Thoracic aorta (tissue), 2 donors: ENCODE data around the gene PBX4. TPM values are rescaled to one million over a fixed set of nuclear protein-coding genes. Genes with fewer than 3 reads are reported as not detected.

Experiments used
- ATAC-seq: fragments of 150-250 bp; one replicate; pipeline ENCODE4 v1.8.0; 2017; ENCODE audit warnings: low read depth; ENCODE audit not compliant: insufficient number of reproducible peaks, low FRiP score
- DNase-seq: peaks from one replicate; pipeline ENCODE4 v3.0.0-alpha.2; 2020; ENCODE audit warnings: low spot score
- H3K27ac ChIP-seq, 2 donors: fragments of 200-600 bp; sonication (generic); 1 replicate in 1 of 2; 2 replicates in 1 of 2; pipeline ENCODE4 v1.5.1; 2016; ENCODE audit warnings: mild to moderate bottlenecking in 2 of 2, moderate library complexity in 2 of 2
- H3K27me3 ChIP-seq: fragments of 200-600 bp; sonication (generic); replicated peaks from 2 replicates; pipeline ENCODE4 v1.6.0; 2016; ENCODE audit warnings: mild to moderate bottlenecking; ENCODE audit not compliant: insufficient read depth
- H3K36me3 ChIP-seq: fragments of 200-600 bp; sonication (generic); one replicate; pipeline ENCODE4 v1.5.1; 2016
- H3K4me1 ChIP-seq, 2 donors: fragments of 200-600 bp; sonication (generic); 1 replicate in 1 of 2; 2 replicates in 1 of 2; pipeline versions ENCODE4 v1.5.1 to v1.6.0; 2016; ENCODE audit warnings: low read depth in 2 of 2, mild to moderate bottlenecking in 1 of 2; ENCODE audit not compliant: control insufficient read depth in 1 of 2
- H3K4me3 ChIP-seq: fragments of 200-600 bp; sonication (generic); 2 replicates; pipeline ENCODE4 v1.5.1; 2016; ENCODE audit warnings: mild to moderate bottlenecking
- H3K9me3 ChIP-seq: fragments of 200-600 bp; sonication (generic); 2 replicates; pipeline ENCODE4 v1.5.1; 2016
- CTCF ChIP-seq: fragments of 200-600 bp; sonication (generic); IDR thresholded peaks from one replicate; pipeline ENCODE4 v1.5.1; 2019; ENCODE audit warnings: antibody characterized with exemption
- total RNA-seq, 2 donors: library from RNA; depleted of rRNA; stranded (reverse); fragments of >200 nt; gene quantifications; one replicate each; pipeline versions ENCODE4 v1.1.0 to v1.2.3, GENCODE V29; 2016

PBX4 gene
- total RNA-seq, 2 donors from 2014 or later, result not detected

GRCh38 chr19:19634516-19635312, 16.2 kb upstream of the PBX4 start:
- DNase-seq (no peak), ATAC-seq (no peak)
- Histone ChIP-seq H3K4me3 (no peak overlapping the region), H3K9me3 (no peaks in the 10 kb centered on the region), H3K27ac (no peak overlapping the region), H3K27me3 (no peaks in the 10 kb centered on the region), H3K36me3 (peaks cover 21% of the 10 kb centered on the region), H3K4me1 (no peaks in the 10 kb centered on the region)
- TF ChIP-seq CTCF, result no peak

GRCh38 chr19:19633711-19634515, 15.4 kb upstream of the PBX4 start:
- Histone ChIP-seq H3K4me1 (no peaks in the 10 kb centered on the region), H3K27ac (no peak overlapping the region), H3K27me3 (no peaks in the 10 kb centered on the region), H3K4me3 (no peak overlapping the region), H3K9me3 (no peaks in the 10 kb centered on the region), H3K36me3 (peaks cover 21% of the 10 kb centered on the region)
- DNase-seq (no peak), ATAC-seq (no peak)
- no peak for TF ChIP-seq CTCF

- H3K27me3 ChIP-seq, result no peaks in the 10 kb centered on the region
- DNase-seq, result no peak
These were observed 14.2 kb upstream of the PBX4 start for GRCh38 chr19:19632661-19633060.

GRCh38 chr19:19631346-19631745, 12.9 kb upstream of the PBX4 start:
- ATAC-seq, result no peak

More at GRCh38 chr19:19632661-19633060, 14.2 kb upstream of the PBX4 start:
- TF ChIP-seq CTCF, result no peak
- H3K27ac ChIP-seq, result no peak overlapping the region
- ATAC-seq, result no peak
- H3K4me3 ChIP-seq, result no peak overlapping the region
- peaks cover 4 to 10% of the 10 kb centered on the region in 2 donors for H3K4me1 ChIP-seq
- H3K9me3 ChIP-seq, result no peaks in the 10 kb centered on the region
- H3K36me3 ChIP-seq, result peaks cover 21% of the 10 kb centered on the region

More at GRCh38 chr19:19631346-19631745, 12.9 kb upstream of the PBX4 start:
- peaks cover 4 to 12% of the 10 kb centered on the region in 2 donors for H3K4me1 ChIP-seq
- H3K27me3 ChIP-seq, result no peaks in the 10 kb centered on the region
- peaks cover 21% of the 10 kb centered on the region for H3K36me3 ChIP-seq
- no peak for DNase-seq
- H3K27ac ChIP-seq, result no peak overlapping the region
- no peak overlapping the region for H3K4me3 ChIP-seq
- no peaks in the 10 kb centered on the region for H3K9me3 ChIP-seq
- no peak for TF ChIP-seq CTCF
